Neural progenitor cell (in vitro differentiated cells): ENCODE results near the gene DIS3L2. TPM values are rescaled to one million over a fixed set of nuclear protein-coding genes. Genes with fewer than 3 reads are reported as not detected.

ENCODE experiments used
- DNase-seq: peaks from one replicate; pipeline ENCODE4 v3.0.0-alpha.2; 2016; ENCODE audit warnings: low spot score
- H2AFZ ChIP-seq: fragments of 200-600 bp; sonication (generic); replicated peaks from 2 replicates; pipeline ENCODE4 v1.6.1; 2016; ENCODE audit warnings: antibody characterized with exemption
- H3F3A ChIP-seq: fragments of 200-600 bp; sonication (generic); 2 replicates; pipeline ENCODE4 v1.6.1; 2016; ENCODE audit warnings: antibody characterized with exemption, low read depth
- H3K27ac ChIP-seq: fragments of 200-600 bp; sonication (generic); 2 replicates; pipeline ENCODE4 v1.5.1; 2016; ENCODE audit warnings: mild to moderate bottlenecking
- H3K27me3 ChIP-seq: fragments of 200-600 bp; sonication (generic); 2 replicates; pipeline ENCODE4 v1.6.1; 2016; ENCODE audit warnings: mild to moderate bottlenecking, moderate library complexity
- H3K36me3 ChIP-seq: fragments of 200-600 bp; sonication (generic); 2 replicates; pipeline ENCODE4 v1.5.1; 2016
- H3K4me1 ChIP-seq: fragments of 200-600 bp; sonication (generic); 2 replicates; pipeline ENCODE4 v1.6.1; 2016; ENCODE audit warnings: mixed run types
- H3K4me2 ChIP-seq: fragments of 200-600 bp; sonication (generic); 2 replicates; pipeline ENCODE4 v1.6.1; 2016
- H3K4me3 ChIP-seq: fragments of 200-600 bp; sonication (generic); 2 replicates; pipeline ENCODE4 v1.5.1; 2016
- H3K79me2 ChIP-seq: fragments of 200-600 bp; sonication (generic); 2 replicates; pipeline ENCODE4 v1.6.1; 2016; ENCODE audit warnings: low read depth
- H3K9ac ChIP-seq: fragments of 200-600 bp; sonication (generic); 2 replicates; pipeline ENCODE4 v1.6.1; 2016
- H3K9me3 ChIP-seq: fragments of 200-600 bp; sonication (generic); 2 replicates; pipeline ENCODE4 v1.5.1; 2016; ENCODE audit warnings: low read depth
- H4K20me1 ChIP-seq: fragments of 200-600 bp; sonication (generic); 2 replicates; pipeline ENCODE4 v1.6.1; 2016; ENCODE audit warnings: low read depth
- H3K27ac Mint-ChIP-seq: 3 replicates; pipeline ENCODE4 v1.8.0; 2021; ENCODE audit warnings: mixed read lengths
- H3K27me3 Mint-ChIP-seq: 2 replicates; pipeline ENCODE4 v1.8.0; 2022; ENCODE audit warnings: low read depth, mild to moderate bottlenecking, inconsistent platforms, moderate library complexity, mixed read lengths; ENCODE audit not compliant: insufficient read depth
- H3K36me3 Mint-ChIP-seq: 3 replicates; pipeline ENCODE4 v1.8.0; 2021; ENCODE audit warnings: mixed read lengths
- H3K4me1 Mint-ChIP-seq: 3 replicates; pipeline ENCODE4 v1.8.0; 2021; ENCODE audit warnings: mixed read lengths
- H3K4me3 Mint-ChIP-seq: 3 replicates; pipeline ENCODE4 v1.8.0; 2021; ENCODE audit warnings: mild to moderate bottlenecking, moderate library complexity, mixed read lengths
- H3K9me3 Mint-ChIP-seq: 3 replicates; pipeline ENCODE4 v1.8.0; 2020; ENCODE audit warnings: mixed read lengths
- CTCF ChIP-seq: fragments of 200-600 bp; sonication (generic); IDR thresholded peaks from 2 replicates; pipeline ENCODE4 v1.5.1; 2017; ENCODE audit warnings: antibody characterized with exemption, mild to moderate bottlenecking
- EZH2 ChIP-seq: fragments of 200-600 bp; sonication (generic); IDR thresholded peaks from 2 replicates; pipeline ENCODE4 v1.6.1; 2017; ENCODE audit warnings: antibody characterized with exemption, mild to moderate bottlenecking, moderate library complexity
- EZH2phosphoT487 ChIP-seq: fragments of 200-600 bp; sonication (generic); IDR thresholded peaks from 2 replicates; pipeline ENCODE4 v1.6.1; 2017; ENCODE audit warnings: antibody characterized with exemption
- total RNA-seq: library from RNA; depleted of rRNA; stranded (reverse); fragments of >200 nt; gene quantifications from 2 replicates; pipeline ENCODE4 v1.2.3, GENCODE V29; 2015; ENCODE audit warnings: low replicate concordance

The DIS3L2 gene
- total RNA-seq, 1 donor from 2014 or later, result 23.2 TPM

- H3K9me3 Mint-ChIP-seq, result no peaks in the 10 kb centered on the region
Observed at GRCh38 chr2:232139786-232140562, 178.5 kb downstream of the DIS3L2 start.

GRCh38 chr2:232141591-232141990 is 180.1 kb downstream of the DIS3L2 start:
- no peak overlapping the region for H3K27ac Mint-ChIP-seq

More at GRCh38 chr2:232139786-232140562, 178.5 kb downstream of the DIS3L2 start:
- Histone ChIP-seq H3K4me1 (no peaks in the 10 kb centered on the region), H3K36me3 (no peaks in the 10 kb centered on the region), H3F3A (no peaks in the 10 kb centered on the region), H3K27ac (no peak overlapping the region), H3K9me3 (no peaks in the 10 kb centered on the region), H3K27me3 (no peaks in the 10 kb centered on the region), H2AFZ (no peak overlapping the region), H3K4me2 (no peak overlapping the region), H3K4me3 (no peak overlapping the region), H4K20me1 (no peaks in the 10 kb centered on the region), H3K79me2 (no peaks in the 10 kb centered on the region), H3K9ac (no peak overlapping the region)
- TF ChIP-seq EZH2phosphoT487 (no peak), CTCF (no peak), EZH2 (no peak)
- Mint-ChIP-seq H3K4me3 (no peak overlapping the region), H3K4me1 (no peaks in the 10 kb centered on the region), H3K27me3 (peaks cover 3% of the 10 kb centered on the region), H3K36me3 (no peaks in the 10 kb centered on the region), H3K27ac (no peak overlapping the region)
- no peak for DNase-seq

GRCh38 chr2:232142049-232142448 is 180.5 kb downstream of the DIS3L2 start:
- H3K4me1 Mint-ChIP-seq, result no peaks in the 10 kb centered on the region
- peak; percentile 66 for DNase-seq
- Histone ChIP-seq H3K4me2 (no peak overlapping the region), H3K4me3 (no peak overlapping the region), H3F3A (no peaks in the 10 kb centered on the region), H3K79me2 (no peaks in the 10 kb centered on the region), H3K36me3 (no peaks in the 10 kb centered on the region), H3K9ac (no peak overlapping the region), H3K27ac (no peak overlapping the region), H2AFZ (no peak overlapping the region), H3K9me3 (no peaks in the 10 kb centered on the region), H4K20me1 (no peaks in the 10 kb centered on the region), H3K27me3 (no peaks in the 10 kb centered on the region), H3K4me1 (no peaks in the 10 kb centered on the region)
- no peak overlapping the region for H3K27ac Mint-ChIP-seq
- H3K36me3 Mint-ChIP-seq, result peaks cover 1% of the 10 kb centered on the region
- H3K4me3 Mint-ChIP-seq, result no peak overlapping the region
- TF ChIP-seq CTCF (peak; percentile 83), EZH2 (no peak), EZH2phosphoT487 (no peak)
- H3K9me3 Mint-ChIP-seq, result no peaks in the 10 kb centered on the region
- peaks cover 3% of the 10 kb centered on the region for H3K27me3 Mint-ChIP-seq

More at GRCh38 chr2:232141591-232141990, 180.1 kb downstream of the DIS3L2 start:
- H3K4me3 ChIP-seq, result no peak overlapping the region
- H3F3A ChIP-seq, result no peaks in the 10 kb centered on the region
- no peak overlapping the region for H3K27ac ChIP-seq
- Mint-ChIP-seq H3K4me3 (no peak overlapping the region), H3K4me1 (no peaks in the 10 kb centered on the region), H3K9me3 (no peaks in the 10 kb centered on the region), H3K27me3 (peaks cover 3% of the 10 kb centered on the region), H3K36me3 (peaks cover 1% of the 10 kb centered on the region)
- no peaks in the 10 kb centered on the region for H3K79me2 ChIP-seq
- no peaks in the 10 kb centered on the region for H4K20me1 ChIP-seq
- no peak for DNase-seq
- H3K4me1 ChIP-seq, result no peaks in the 10 kb centered on the region
- H3K9ac ChIP-seq, result no peak overlapping the region
- no peak overlapping the region for H3K4me2 ChIP-seq
- H3K36me3 ChIP-seq, result no peaks in the 10 kb centered on the region
- no peak overlapping the region for H2AFZ ChIP-seq
- H3K27me3 ChIP-seq, result no peaks in the 10 kb centered on the region
- no peaks in the 10 kb centered on the region for H3K9me3 ChIP-seq
- no peak for TF ChIP-seq CTCF
